Right cardiac atrium (tissue), 5 donors: ENCODE results near the gene BMP7. TPM values are rescaled to one million over a fixed set of nuclear protein-coding genes. Genes with fewer than 3 reads are reported as not detected.

Experiments used
- ATAC-seq, 2 donors: fragments of 200-7000 bp; cut with Tn5 transposase; one replicate each; pipeline versions ENCODE4 v1.8.0 to v1.9.1; 2020; ENCODE audit warnings: moderate library complexity in 2 of 2, mild to moderate bottlenecking in 1 of 2
- DNase-seq, 3 donors: peaks; one replicate each; pipeline ENCODE4 v3.0.0-alpha.2; 2020
- H3K27ac ChIP-seq: one replicate; pipeline ENCODE4 v1.5.1; 2013; ENCODE audit warnings: mild to moderate bottlenecking, low read length, control low read depth, moderate library complexity
- H3K27me3 ChIP-seq: one replicate; pipeline ENCODE4 v1.6.1; 2013; ENCODE audit not compliant: control insufficient read depth, insufficient read depth
- H3K4me1 ChIP-seq: one replicate; pipeline ENCODE4 v1.6.1; 2013; ENCODE audit warnings: low read length; ENCODE audit not compliant: control insufficient read depth, insufficient read depth
- H3K4me3 ChIP-seq: one replicate; pipeline ENCODE4 v1.5.1; 2013; ENCODE audit warnings: low read length, control low read depth
- H3K9me3 ChIP-seq: one replicate; pipeline ENCODE4 v1.6.1; 2013; ENCODE audit warnings: low read length; ENCODE audit not compliant: control insufficient read depth
- WGBS: extraction: QIAGEN DNeasy Blood & Tissue Kit; methylation state at CpG from one replicate; pipeline ENCODE4 v1.1.7; 2013; 5-methylcytosine and 5-hydroxymethylcytosine counted together
- intact Hi-C, 4 donors: fragments of 100-400 bp; cut with DNase I; formaldehyde crosslinking; loops; one replicate each; pipeline versions ENCODE4 v1.11.0 to v1.14.0; 2022 to 2023
- polyA plus RNA-seq: library from polyadenylated mRNA; stranded (reverse); fragments of 200-250 nt; gene quantifications from one replicate; pipeline ENCODE4 v1.2.3, GENCODE V29; 2013
- total RNA-seq, 4 donors: library from RNA; stranded (reverse); fragmentation: NEBNext Ultra II Directional; extraction: Animal tissue kit (Norgen Biotek cat#: 25700); gene quantifications; one replicate each; pipeline ENCODE4 v1.2.1, GENCODE V29; 2021
- donor health status: healthy with polysubstance abuse.
- donor health status: DM: no; HTN: yes; CAD: no.
- donor health status: DM: no; HTN: no; CAD: no.
- donor health status: DM: no; HTN: yes; CAD: no; lungs with severe emphysema.
- donor health status: DM: yes; HTN: yes; CAD: no.

Gene BMP7
- total and polyA plus RNA-seq, 5 donors = 22.4 to 39.4 (median 29.7) TPM

DNA sequence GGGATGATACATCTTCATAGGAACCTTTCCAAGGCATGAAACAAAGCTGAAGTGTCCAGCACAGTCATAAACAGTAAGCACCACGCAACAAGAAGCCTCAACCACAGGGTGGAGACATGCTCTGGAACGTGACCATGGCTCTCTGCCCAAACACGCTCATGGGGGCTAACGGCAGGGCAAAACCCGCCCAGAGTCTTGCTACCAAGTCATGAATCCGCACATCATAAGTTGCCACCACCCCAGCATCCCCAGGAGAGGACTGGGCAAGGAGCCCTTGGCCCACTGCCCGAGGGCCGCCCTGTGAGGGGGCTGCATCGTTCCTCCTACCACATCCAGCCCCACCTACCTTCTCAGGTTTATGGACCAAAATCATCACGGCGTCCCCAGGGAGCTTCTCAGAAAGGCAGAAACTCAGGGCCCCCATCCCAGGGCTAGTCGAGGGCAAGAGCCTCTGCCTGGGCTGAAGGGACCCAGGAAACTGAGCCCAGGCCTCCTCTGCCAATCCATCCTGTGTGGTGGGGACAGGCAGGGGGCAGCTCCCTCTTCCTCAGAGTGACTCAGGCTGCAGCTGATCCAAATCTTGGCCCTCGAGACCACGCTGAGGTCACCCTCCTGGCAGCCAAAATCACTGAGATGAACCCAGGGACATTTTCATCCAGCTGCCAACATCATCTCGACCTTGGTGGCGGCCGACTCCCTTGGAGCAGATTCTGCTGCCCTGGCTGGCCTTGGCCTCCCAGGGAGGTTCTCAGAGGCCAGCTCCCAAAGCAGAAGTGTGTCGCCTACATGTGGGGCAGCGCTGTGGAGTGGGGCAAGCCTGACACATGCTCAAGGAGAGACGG, 42.6 kb downstream of the BMP7 start:
- 40% methylated on average over 20 of the region's 20 CpGs for WGBS
- ATAC-seq (peak; percentile 36 to 63), DNase-seq (peak; percentile 52 to 72 (median 64))
- peaks cover 3% of the 10 kb centered on the region for H3K4me1 ChIP-seq
- intact Hi-C loops = no loop called here
- no peaks in the 10 kb centered on the region for H3K9me3 ChIP-seq
- H3K4me3 ChIP-seq = no peak overlapping the region
- H3K27me3 ChIP-seq = no peaks in the 10 kb centered on the region
- no peak overlapping the region for H3K27ac ChIP-seq

- peaks cover 3% of the 10 kb centered on the region for H3K4me1 ChIP-seq
- H3K27me3 ChIP-seq = no peaks in the 10 kb centered on the region
- intact Hi-C loops = no loop called here
- H3K9me3 ChIP-seq = no peaks in the 10 kb centered on the region
- H3K27ac ChIP-seq = no peak overlapping the region
- no peak for ATAC-seq
- 73% methylated on average over 1 of the region's 1 CpG for WGBS
- no peak for DNase-seq
- H3K4me3 ChIP-seq = no peak overlapping the region
Measured at GRCh38 chr20:57222631-57222950, 43.9 kb downstream of the BMP7 start.

- H3K9me3 ChIP-seq = no peaks in the 10 kb centered on the region
- H3K27me3 ChIP-seq = no peaks in the 10 kb centered on the region
- WGBS = 79% methylated on average over 19 of the region's 19 CpGs
- DNase-seq = no peak
- H3K4me3 ChIP-seq = no peak overlapping the region
- no peak for ATAC-seq
- H3K4me1 ChIP-seq = peaks cover 3% of the 10 kb centered on the region
- no peak overlapping the region for H3K27ac ChIP-seq
- intact Hi-C loops = no loop called here
Measured at GRCh38 chr20:57221916-57222630, 44.4 kb downstream of the BMP7 start.

GRCh38 chr20:57220337-57221145, 45.9 kb downstream of the BMP7 start:
- Histone ChIP-seq H3K4me1 (peaks cover 3% of the 10 kb centered on the region), H3K9me3 (no peaks in the 10 kb centered on the region), H3K27me3 (no peaks in the 10 kb centered on the region), H3K4me3 (no peak overlapping the region), H3K27ac (no peak overlapping the region)
- intact Hi-C loops = no loop called here
- ATAC-seq = no peak
- DNase-seq = no peak
- WGBS = 76% methylated on average over 14 of the region's 14 CpGs

DNA sequence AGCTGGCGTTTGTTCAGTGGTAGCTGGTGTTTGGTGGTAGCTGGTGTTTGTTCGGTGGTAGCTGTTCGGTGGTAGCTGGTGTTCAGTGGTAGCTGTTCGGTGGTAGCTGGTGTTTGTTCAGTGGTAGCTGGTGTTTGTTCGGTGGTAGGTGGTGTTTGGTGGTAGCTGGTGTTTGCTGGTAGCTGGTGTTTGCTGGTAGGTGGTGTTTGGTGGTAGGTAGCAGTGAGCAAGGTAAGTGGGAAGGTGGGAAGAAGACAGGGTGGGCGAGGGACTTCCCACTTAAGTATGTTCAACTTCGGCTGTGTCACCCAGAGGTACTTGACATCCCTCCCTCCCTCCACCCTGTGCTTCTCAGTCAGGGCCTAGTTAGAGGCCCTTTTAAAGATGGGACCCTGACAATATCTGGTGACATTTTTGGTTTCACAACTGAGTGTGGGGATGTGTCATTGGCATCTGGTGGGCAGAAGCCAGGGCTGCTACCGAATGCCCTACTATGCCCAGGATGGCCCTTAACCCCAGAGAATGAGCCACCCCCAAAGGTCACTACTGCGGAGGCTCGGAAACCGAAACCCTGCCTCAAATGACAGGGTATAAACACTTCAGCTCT, 47.3 kb downstream of the BMP7 start:
- WGBS = 91% methylated on average over 11 of the region's 11 CpGs
- ATAC-seq (no peak), DNase-seq (no peak)
- Histone ChIP-seq H3K4me1 (peaks cover 3% of the 10 kb centered on the region), H3K4me3 (no peak overlapping the region), H3K9me3 (no peaks in the 10 kb centered on the region), H3K27ac (no peak overlapping the region), H3K27me3 (no peaks in the 10 kb centered on the region)
- intact Hi-C loops = no loop called here

- intact Hi-C loops = no loop called here
- Histone ChIP-seq H3K9me3 (no peaks in the 10 kb centered on the region), H3K27ac (no peak overlapping the region), H3K4me1 (no peaks in the 10 kb centered on the region), H3K27me3 (no peaks in the 10 kb centered on the region), H3K4me3 (no peak overlapping the region)
- no peak for DNase-seq
- ATAC-seq = no peak
- WGBS = 94% methylated on average over 5 of the region's 5 CpGs
Measured at GRCh38 chr20:57218489-57218888, 48.0 kb downstream of the BMP7 start.

GRCh38 chr20:57217802-57218201, 48.6 kb downstream of the BMP7 start:
- no peak for ATAC-seq
- Histone ChIP-seq H3K27ac (no peak overlapping the region), H3K27me3 (no peaks in the 10 kb centered on the region), H3K9me3 (no peaks in the 10 kb centered on the region), H3K4me1 (no peaks in the 10 kb centered on the region), H3K4me3 (no peak overlapping the region)
- DNase-seq = no peak
- 73% methylated on average over 9 of the region's 9 CpGs for WGBS
- intact Hi-C loops = no loop called here

GRCh38 chr20:57216669-57217068, 49.8 kb downstream of the BMP7 start:
- DNase-seq = no peak
- intact Hi-C loops = no loop called here
- Histone ChIP-seq H3K4me3 (no peak overlapping the region), H3K9me3 (no peaks in the 10 kb centered on the region), H3K27me3 (no peaks in the 10 kb centered on the region), H3K27ac (no peak overlapping the region), H3K4me1 (no peaks in the 10 kb centered on the region)
- 65% methylated on average over 9 of the region's 9 CpGs for WGBS
- no peak for ATAC-seq

DNA sequence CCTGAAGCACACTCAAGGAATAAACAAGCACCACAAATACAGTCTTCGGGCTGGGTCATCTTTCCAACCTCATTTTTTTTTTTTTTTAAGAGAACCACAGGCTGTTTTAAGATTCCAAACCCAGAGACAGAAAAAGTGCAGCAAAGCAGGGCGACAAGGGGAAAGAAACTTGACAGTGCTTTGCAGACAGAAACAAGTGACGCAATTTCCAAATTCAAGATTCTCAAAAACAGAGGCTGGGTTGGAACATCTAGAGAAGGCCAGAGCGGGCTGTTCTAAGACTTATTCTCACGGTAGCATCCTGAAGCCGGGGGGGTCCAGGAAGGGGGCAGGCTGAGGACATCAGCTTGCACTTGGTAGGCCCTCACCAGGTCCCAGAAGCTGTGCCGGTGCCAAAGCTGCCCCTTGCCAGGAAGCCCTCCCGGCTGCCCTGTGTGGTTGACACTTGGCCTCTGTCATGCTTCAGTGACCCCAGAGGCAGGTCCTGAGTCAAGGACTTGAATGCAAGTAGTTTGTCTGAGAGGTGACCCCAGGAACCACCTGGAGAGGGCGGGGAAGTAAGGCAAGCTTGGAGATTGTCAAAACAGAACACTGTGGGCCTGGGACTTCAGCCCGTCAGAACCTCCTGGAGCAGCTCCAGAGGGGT, 50.5 kb downstream of the BMP7 start:
- DNase-seq = no peak
- no peak for ATAC-seq
- Histone ChIP-seq H3K27me3 (no peaks in the 10 kb centered on the region), H3K27ac (no peak overlapping the region), H3K4me3 (no peak overlapping the region), H3K9me3 (no peaks in the 10 kb centered on the region), H3K4me1 (no peaks in the 10 kb centered on the region)
- intact Hi-C loops = no loop called here
- WGBS = 80% methylated on average over 10 of the region's 10 CpGs

GRCh38 chr20:57215426-57215825, 51.0 kb downstream of the BMP7 start:
- H3K27ac ChIP-seq = no peak overlapping the region

More at GRCh38 chr20:57215426-57215825, 51.0 kb downstream of the BMP7 start:
- Histone ChIP-seq H3K27me3 (no peaks in the 10 kb centered on the region), H3K4me3 (no peak overlapping the region), H3K4me1 (no peaks in the 10 kb centered on the region), H3K9me3 (no peaks in the 10 kb centered on the region)
- no peak for DNase-seq
- intact Hi-C loops = no loop called here
- no peak for ATAC-seq
- 83% methylated on average over 6 of the region's 6 CpGs for WGBS
